MCF 10A (cell line): ENCODE results near the gene COX10. TPM values are rescaled to one million over a fixed set of nuclear protein-coding genes. Genes with fewer than 3 reads are reported as not detected.

Source experiments
- BruUV-seq: library from RNA; stranded (reverse); fragments of 400-500 nt; replicated peaks from 2 replicates; lab custom pipeline; 2021; lab: Mats Ljungman, UMichigan
- CTCF ChIA-PET: fragments of 300-600 bp; sonication (Branson Sonifier 250); formaldehyde crosslinking; extraction: SDS; loops from one replicate; lab custom pipeline; 2021; ENCODE audit warnings: antibody characterized with exemption, inconsistent platforms; lab: Yijun Ruan, JAX
- POLR2A ChIA-PET: fragments of 300-600, 350-650 bp; sonication (Branson Sonifier 250); formaldehyde crosslinking; extraction: SDS; loops from one replicate; lab custom pipeline; 2020; ENCODE audit warnings: antibody characterized with exemption, inconsistent platforms; lab: Yijun Ruan, JAX
- DNase-seq: peaks from one replicate; pipeline ENCODE4 v3.0.0-alpha.2; 2018; ENCODE audit not compliant: unreplicated experiment
- H3K27ac Mint-ChIP-seq: one replicate; pipeline ENCODE4 v1.8.0; 2022; ENCODE audit warnings: mild to moderate bottlenecking, low read depth, mixed read lengths; ENCODE audit not compliant: unreplicated experiment
- H3K27me3 Mint-ChIP-seq: one replicate; pipeline ENCODE4 v1.8.0; 2022; ENCODE audit warnings: mixed read lengths; ENCODE audit not compliant: insufficient read depth, unreplicated experiment
- H3K36me3 Mint-ChIP-seq: one replicate; pipeline ENCODE4 v1.8.0; 2022; ENCODE audit warnings: mild to moderate bottlenecking, moderate library complexity, mixed read lengths; ENCODE audit not compliant: insufficient read depth, unreplicated experiment
- H3K4me1 Mint-ChIP-seq: one replicate; pipeline ENCODE4 v1.8.0; 2022; ENCODE audit warnings: mixed read lengths; ENCODE audit not compliant: insufficient read depth, unreplicated experiment
- H3K4me3 Mint-ChIP-seq: one replicate; pipeline ENCODE4 v1.8.0; 2022; ENCODE audit warnings: mild to moderate bottlenecking, moderate library complexity, mixed read lengths; ENCODE audit not compliant: unreplicated experiment
- H3K9me3 Mint-ChIP-seq: one replicate; pipeline ENCODE4 v1.8.0; 2022; ENCODE audit warnings: mixed read lengths; ENCODE audit not compliant: unreplicated experiment
- intact Hi-C: fragments of 100-400 bp; cut with micrococcal nuclease; formaldehyde crosslinking; loops from 2 replicates; pipeline ENCODE4 v1.14.1; 2022
- total RNA-seq: library from RNA; stranded (reverse); gene quantifications from 2 replicates; pipeline ENCODE4 v1.2.3, GENCODE V29; 2022
- TF ChIP-seq, protein P1 (sequence below): fragments of 200-600 bp; IDR thresholded peaks from one replicate; pipeline ENCODE4 v1.8.0; 2022; ENCODE audit warnings: antibody characterized with exemption, mild to moderate bottlenecking; ENCODE audit not compliant: unreplicated experiment

COX10 gene
- total RNA-seq, 1 experiment from 2014 or later = 21.0 TPM

DNA sequence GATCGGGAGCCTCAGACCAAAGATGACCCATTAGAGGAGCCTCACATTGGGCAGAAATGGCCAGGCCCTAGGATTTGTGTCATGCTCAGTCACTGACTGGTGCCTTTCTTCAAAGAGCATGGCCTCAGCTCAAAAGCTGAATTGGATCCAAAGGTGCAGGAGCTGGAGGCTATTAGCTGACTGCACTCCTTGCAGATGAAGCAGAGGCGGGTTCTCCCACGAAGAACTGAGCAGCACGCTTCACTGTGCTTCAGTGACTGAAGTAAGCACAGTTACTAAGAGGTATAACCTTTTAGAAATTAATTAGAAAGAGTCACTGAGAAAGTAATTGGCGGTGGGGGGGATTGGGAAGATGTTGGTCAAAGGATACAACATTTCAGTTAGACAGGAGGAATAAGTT, 18.7 kb upstream of the COX10 start:
- intact Hi-C loops = loop anchor here (5.0 kb wide), 1 partner anchor 713 kb away; no protein-coding TSS in a partner anchor
- H3K36me3 Mint-ChIP-seq = peaks cover 8% of the 10 kb centered on the region
- no peak for DNase-seq
- BruUV-seq = no TSS peak
- no peak overlapping the region for H3K27ac Mint-ChIP-seq
- CTCF ChIA-PET = interaction anchor here (0.6 to 0.9 kb wide), 4 partner anchors 9 to 708 kb away, joined by 3 to 6 read pairs (median 4); no protein-coding TSS in a partner anchor
- no peak overlapping the region for H3K4me3 Mint-ChIP-seq
- H3K9me3 Mint-ChIP-seq = peaks cover 1% of the 10 kb centered on the region
- POLR2A ChIA-PET = interaction anchor here (0.5 to 4.0 kb wide), 2 partner anchors 11 to 18 kb away, joined by 3 to 25 read pairs; partner anchors contain the start of gene COX10
- peaks cover 9% of the 10 kb centered on the region for H3K4me1 Mint-ChIP-seq
- H3K27me3 Mint-ChIP-seq = no peaks in the 10 kb centered on the region
- TF ChIP-seq, protein P1, sequence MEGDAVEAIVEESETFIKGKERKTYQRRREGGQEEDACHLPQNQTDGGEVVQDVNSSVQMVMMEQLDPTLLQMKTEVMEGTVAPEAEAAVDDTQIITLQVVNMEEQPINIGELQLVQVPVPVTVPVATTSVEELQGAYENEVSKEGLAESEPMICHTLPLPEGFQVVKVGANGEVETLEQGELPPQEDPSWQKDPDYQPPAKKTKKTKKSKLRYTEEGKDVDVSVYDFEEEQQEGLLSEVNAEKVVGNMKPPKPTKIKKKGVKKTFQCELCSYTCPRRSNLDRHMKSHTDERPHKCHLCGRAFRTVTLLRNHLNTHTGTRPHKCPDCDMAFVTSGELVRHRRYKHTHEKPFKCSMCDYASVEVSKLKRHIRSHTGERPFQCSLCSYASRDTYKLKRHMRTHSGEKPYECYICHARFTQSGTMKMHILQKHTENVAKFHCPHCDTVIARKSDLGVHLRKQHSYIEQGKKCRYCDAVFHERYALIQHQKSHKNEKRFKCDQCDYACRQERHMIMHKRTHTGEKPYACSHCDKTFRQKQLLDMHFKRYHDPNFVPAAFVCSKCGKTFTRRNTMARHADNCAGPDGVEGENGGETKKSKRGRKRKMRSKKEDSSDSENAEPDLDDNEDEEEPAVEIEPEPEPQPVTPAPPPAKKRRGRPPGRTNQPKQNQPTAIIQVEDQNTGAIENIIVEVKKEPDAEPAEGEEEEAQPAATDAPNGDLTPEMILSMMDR = no peak

DNA sequence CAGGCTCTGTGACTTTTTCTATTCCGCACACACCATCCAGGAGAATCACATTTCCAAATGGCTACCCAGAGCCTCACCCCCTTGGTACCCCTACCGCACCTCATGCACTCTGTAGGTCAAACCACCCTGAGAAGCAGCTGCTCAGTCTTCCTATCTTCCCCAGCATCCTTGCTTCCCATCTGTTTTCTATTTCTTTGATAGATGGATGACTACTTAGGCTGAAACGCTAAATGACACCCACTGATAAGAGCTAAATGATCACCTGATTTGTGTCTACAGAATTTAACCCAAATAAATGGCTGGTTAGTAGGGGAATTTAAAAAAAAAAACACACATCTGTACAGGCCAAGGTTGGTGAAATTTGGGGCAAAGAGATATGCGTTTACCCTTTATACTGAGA, 17.6 kb upstream of the COX10 start:
- Mint-ChIP-seq H3K27ac (peak overlapping the region; percentile 27), H3K4me1 (peaks cover 13% of the 10 kb centered on the region), H3K4me3 (no peak overlapping the region), H3K9me3 (peaks cover 8% of the 10 kb centered on the region), H3K36me3 (peaks cover 10% of the 10 kb centered on the region), H3K27me3 (no peaks in the 10 kb centered on the region)
- CTCF ChIA-PET = interaction anchor here (2.3 kb wide), 1 partner anchor 250 kb away, joined by 8 read pairs; no protein-coding TSS in a partner anchor
- DNase-seq = no peak
- TF ChIP-seq, protein P1 = no peak
- POLR2A ChIA-PET = interaction anchor here (0.5 to 4.0 kb wide), 5 partner anchors 10 to 1025 kb away, joined by 3 to 31 read pairs (median 15); partner anchors contain the start of gene COX10
- intact Hi-C loops = loop anchor here (5.0 kb wide), 1 partner anchor 714 kb away; no protein-coding TSS in a partner anchor
- BruUV-seq = no TSS peak

DNA sequence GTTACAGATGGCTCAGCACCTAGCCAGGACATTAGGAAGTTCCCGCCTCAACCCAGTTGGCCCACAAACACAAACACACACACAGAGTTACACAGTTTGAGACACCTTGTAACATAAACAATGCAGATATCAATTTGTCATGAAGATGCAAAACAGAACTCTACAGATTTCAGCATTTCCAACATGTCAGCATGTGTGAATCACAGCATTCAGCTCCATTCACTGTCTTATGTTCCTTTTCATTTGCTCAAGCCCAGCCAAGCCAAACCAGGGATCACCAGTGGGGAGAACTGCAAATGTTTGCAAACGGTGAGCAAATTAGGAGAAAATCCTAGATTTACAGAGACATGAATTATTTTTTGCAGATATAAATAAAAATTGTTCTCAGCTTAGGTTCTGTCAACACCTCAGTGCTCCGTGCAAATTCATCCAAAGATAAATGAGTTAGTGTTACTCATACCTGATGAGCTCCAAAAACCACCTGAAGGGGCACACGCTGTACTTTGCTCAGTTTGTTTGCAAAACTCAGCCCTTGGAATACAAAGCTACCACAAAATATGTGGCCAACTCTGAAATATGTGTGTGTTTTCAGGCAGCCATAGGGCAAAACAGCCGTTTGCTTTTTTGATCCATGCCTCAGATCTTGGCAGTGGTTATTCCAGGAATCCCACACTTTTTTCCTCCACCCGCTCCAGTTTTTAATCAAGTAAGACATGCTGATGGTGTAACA, 16.3 kb upstream of the COX10 start:
- Mint-ChIP-seq H3K27me3 (no peaks in the 10 kb centered on the region), H3K36me3 (peaks cover 10% of the 10 kb centered on the region), H3K4me1 (peaks cover 13% of the 10 kb centered on the region), H3K4me3 (peak overlapping the region; percentile 44), H3K9me3 (peaks cover 8% of the 10 kb centered on the region), H3K27ac (peak overlapping the region; percentile 76)
- TF ChIP-seq, protein P1 = no peak
- peak; percentile 60 for DNase-seq
- ChIA-PET POLR2A (interaction anchor here (0.6 to 4.0 kb wide), 18 partner anchors 8 to 706 kb away, joined by 3 to 31 read pairs (median 3); partner anchors contain the start of genes COX10 and HS3ST3B1), CTCF (interaction anchor here (0.7 to 2.3 kb wide), 7 partner anchors 9 to 608 kb away, joined by 3 to 8 read pairs (median 3); no protein-coding TSS in a partner anchor)
- BruUV-seq = no TSS peak
- intact Hi-C loops = loop anchor here (5.0 kb wide), 1 partner anchor 716 kb away; no protein-coding TSS in a partner anchor

DNA sequence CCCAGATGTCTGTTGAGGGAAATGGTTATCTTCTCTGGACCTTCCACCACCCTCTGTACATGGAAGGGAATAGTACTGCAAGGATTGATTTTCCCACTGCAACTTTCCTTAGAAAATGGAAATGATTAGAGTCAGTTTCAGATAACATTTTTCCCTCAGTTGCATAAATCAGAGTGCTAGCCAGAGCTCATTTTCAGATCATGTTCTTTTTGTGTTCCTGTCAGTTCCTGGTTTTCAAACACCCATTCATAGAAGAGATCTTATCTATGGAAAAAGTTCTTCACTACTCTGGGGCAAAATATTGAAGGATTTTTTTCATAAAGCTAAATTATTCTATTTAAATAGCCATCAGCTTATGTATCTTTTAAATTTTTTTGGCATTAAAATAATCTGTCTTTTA, 11.7 kb upstream of the COX10 start:
- H3K27me3 Mint-ChIP-seq = no peaks in the 10 kb centered on the region
- peaks cover 23% of the 10 kb centered on the region for H3K4me1 Mint-ChIP-seq
- peaks cover 17% of the 10 kb centered on the region for H3K36me3 Mint-ChIP-seq
- no peak for DNase-seq
- no peak overlapping the region for H3K4me3 Mint-ChIP-seq
- intact Hi-C loops = no loop called here
- H3K9me3 Mint-ChIP-seq = peaks cover 8% of the 10 kb centered on the region
- ChIA-PET POLR2A (interaction anchor here (1.2 kb wide), 1 partner anchor 14 kb away, joined by 3 read pairs; no protein-coding TSS in a partner anchor), CTCF (interaction anchor here (0.7 to 0.8 kb wide), 3 partner anchors 11 to 228 kb away, joined by 3 read pairs; no protein-coding TSS in a partner anchor)
- TF ChIP-seq, protein P1 = no peak
- H3K27ac Mint-ChIP-seq = no peak overlapping the region
- BruUV-seq = no TSS peak
